ENCODE results near the gene YIPF5.

Gene YIPF5

GRCh38 chr5:144173766-144174165, 3.3 kb upstream of the YIPF5 start:
- no peak for DNase-seq

- no peak for DNase-seq
Measured at GRCh38 chr5:144169904-144170275, 569 bp downstream of the YIPF5 start.

GRCh38 chr5:144167998-144168397, 2.5 kb downstream of the YIPF5 start:
- DNase-seq, result no peak

GRCh38 chr5:144166696-144167095, 3.8 kb downstream of the YIPF5 start:
- DNase-seq, result no peak

GRCh38 chr5:144162686-144163085, 7.8 kb downstream of the YIPF5 start:
- DNase-seq, result no peak

GRCh38 chr5:144156767-144157171, 13.7 kb downstream of the YIPF5 start:
- no peak for DNase-seq

GRCh38 chr5:144151026-144151425, 19.4 kb downstream of the YIPF5 start:
- DNase-seq, result no peak

- no peak for DNase-seq
Measured at GRCh38 chr5:144144956-144145751, 25.3 kb downstream of the YIPF5 start.

- no peak for DNase-seq
Measured at GRCh38 chr5:144143625-144144024, 26.8 kb downstream of the YIPF5 start.

- DNase-seq, result peak; percentile 69
Measured at GRCh38 chr5:144142824-144143162, 27.7 kb downstream of the YIPF5 start.

- DNase-seq, result peak; percentile 76
Measured at GRCh38 chr5:144142139-144142823, 28.2 kb downstream of the YIPF5 start.

- DNase-seq, result no peak
Measured at GRCh38 chr5:144141585-144141984, 28.9 kb downstream of the YIPF5 start.

- no peak for DNase-seq
Measured at GRCh38 chr5:144139586-144139985, 30.9 kb downstream of the YIPF5 start.

- DNase-seq, result no peak
Measured at GRCh38 chr5:144135113-144135762, 35.2 kb downstream of the YIPF5 start.

- DNase-seq, result no peak
Measured at GRCh38 chr5:144134194-144134826, 36.1 kb downstream of the YIPF5 start.

- no peak for DNase-seq
Measured at GRCh38 chr5:144133050-144133633, 37.3 kb downstream of the YIPF5 start.

GRCh38 chr5:144131261-144131660, 39.2 kb downstream of the YIPF5 start:
- no peak for DNase-seq

GRCh38 chr5:144130306-144130705, 40.2 kb downstream of the YIPF5 start:
- no peak for DNase-seq

- DNase-seq, result no peak
Measured at GRCh38 chr5:144128844-144129243, 41.6 kb downstream of the YIPF5 start.

- DNase-seq, result no peak
Measured at GRCh38 chr5:144126707-144127106, 43.8 kb downstream of the YIPF5 start.

GRCh38 chr5:144125163-144125726, 45.2 kb downstream of the YIPF5 start:
- no peak for DNase-seq

GRCh38 chr5:144122641-144123040, 47.8 kb downstream of the YIPF5 start:
- DNase-seq, result no peak

GRCh38 chr5:144122081-144122480, 48.4 kb downstream of the YIPF5 start:
- no peak for DNase-seq
